22Rv1 (cell line): Measurements from ENCODE around the gene ACTBL2.

Experiments used
- CTCF ChIP-seq: fragments of 450-650 bp; IDR thresholded peaks from 2 replicates; pipeline ENCODE4 v1.5.1; 2017; ENCODE audit warnings: mild to moderate bottlenecking
- ZFX ChIP-seq: fragments of 450-650 bp; IDR thresholded peaks from 2 replicates; pipeline ENCODE4 v1.6.1; 2017; ENCODE audit warnings: antibody characterized with exemption, borderline replicate concordance

GRCh38 chr5:57482671-57483106, at the start of gene ACTBL2:
- TF ChIP-seq ZFX (no peak), CTCF (no peak)
